SK-N-SH (cell line): Measurements from ENCODE around the gene NR1D2.

Source experiments
- EZH2phosphoT487 ChIP-seq: fragments of 200-600 bp; sonication (generic); IDR thresholded peaks from 2 replicates; pipeline ENCODE4 v1.6.1; 2017; ENCODE audit warnings: low read depth, mixed run types, mild to moderate bottlenecking, antibody characterized with exemption, moderate library complexity, borderline replicate concordance
- TF ChIP-seq, protein P1 (sequence below): fragments of 200-600 bp; sonication (generic); IDR thresholded peaks from 2 replicates; pipeline ENCODE4 v1.6.1; 2017; ENCODE audit warnings: antibody characterized with exemption, mild to moderate bottlenecking, moderate library complexity
- TF ChIP-seq, protein P2 (sequence below): IDR thresholded peaks from 2 replicates; pipeline ENCODE4 v1.4.0; 2012; ENCODE audit warnings: low read depth

DNA sequence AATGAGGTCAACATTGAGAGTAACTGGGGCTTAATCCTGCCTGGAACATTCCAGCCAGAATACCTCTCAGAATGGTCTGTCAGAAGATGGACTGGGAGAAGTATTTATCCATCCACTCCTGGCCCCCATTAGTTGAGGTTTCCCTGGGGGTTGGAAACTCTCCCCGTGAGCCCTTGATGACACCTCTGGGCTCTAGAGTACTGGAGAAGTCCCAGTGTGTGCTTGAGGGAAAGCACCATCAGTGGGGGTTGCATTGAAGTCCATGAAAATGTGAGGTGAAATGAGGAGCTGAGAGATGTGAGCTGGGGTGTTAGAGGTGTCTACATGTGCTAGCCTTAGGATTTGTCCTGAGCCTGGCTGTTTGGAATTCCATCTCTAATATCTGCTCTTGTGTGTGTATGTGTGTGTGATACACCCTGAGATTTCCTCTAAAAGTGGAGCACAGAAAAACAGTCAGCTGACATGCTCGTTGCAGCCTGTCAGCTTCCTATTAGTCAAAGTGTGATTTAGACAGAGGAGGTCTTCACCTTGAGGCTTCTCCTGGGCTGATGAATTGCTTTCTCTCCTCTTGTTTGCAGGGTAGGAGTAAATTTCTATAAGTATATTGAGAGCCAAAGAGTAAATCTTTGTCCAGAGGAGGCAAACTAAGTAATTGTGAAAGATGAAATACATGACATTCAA, 67.6 kb downstream of the NR1D2 start:
- TF ChIP-seq, protein P1, sequence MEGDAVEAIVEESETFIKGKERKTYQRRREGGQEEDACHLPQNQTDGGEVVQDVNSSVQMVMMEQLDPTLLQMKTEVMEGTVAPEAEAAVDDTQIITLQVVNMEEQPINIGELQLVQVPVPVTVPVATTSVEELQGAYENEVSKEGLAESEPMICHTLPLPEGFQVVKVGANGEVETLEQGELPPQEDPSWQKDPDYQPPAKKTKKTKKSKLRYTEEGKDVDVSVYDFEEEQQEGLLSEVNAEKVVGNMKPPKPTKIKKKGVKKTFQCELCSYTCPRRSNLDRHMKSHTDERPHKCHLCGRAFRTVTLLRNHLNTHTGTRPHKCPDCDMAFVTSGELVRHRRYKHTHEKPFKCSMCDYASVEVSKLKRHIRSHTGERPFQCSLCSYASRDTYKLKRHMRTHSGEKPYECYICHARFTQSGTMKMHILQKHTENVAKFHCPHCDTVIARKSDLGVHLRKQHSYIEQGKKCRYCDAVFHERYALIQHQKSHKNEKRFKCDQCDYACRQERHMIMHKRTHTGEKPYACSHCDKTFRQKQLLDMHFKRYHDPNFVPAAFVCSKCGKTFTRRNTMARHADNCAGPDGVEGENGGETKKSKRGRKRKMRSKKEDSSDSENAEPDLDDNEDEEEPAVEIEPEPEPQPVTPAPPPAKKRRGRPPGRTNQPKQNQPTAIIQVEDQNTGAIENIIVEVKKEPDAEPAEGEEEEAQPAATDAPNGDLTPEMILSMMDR: no peak
- TF ChIP-seq, protein P2, sequence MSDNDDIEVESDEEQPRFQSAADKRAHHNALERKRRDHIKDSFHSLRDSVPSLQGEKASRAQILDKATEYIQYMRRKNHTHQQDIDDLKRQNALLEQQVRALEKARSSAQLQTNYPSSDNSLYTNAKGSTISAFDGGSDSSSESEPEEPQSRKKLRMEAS: no peak
- TF ChIP-seq EZH2phosphoT487: no peak
